HL-60/S4 treated with retinoic acid at 250 ng/mL for 4 days and 3 days (cell line): Measurements from ENCODE around the gene IGF2BP3.
"Not testable (repeated sequence)": the region's sequence is repeated elsewhere in the genome, so short reads cannot be mapped to it uniquely, and the experiment has no call there.

Experiments used
- in situ Hi-C: fragments of 300-500 bp; cut with MboI; formaldehyde crosslinking; loops from 2 replicates; pipeline ENCODE4 v1.7.0; 2022; ENCODE audit warnings: low sequenced_read_pairs

The IGF2BP3 gene

GRCh38 chr7:23343806-23344475 is 126.3 kb downstream of the IGF2BP3 start:
- in situ Hi-C loops, result no loop called here

GRCh38 chr7:23343102-23343501 is 127.2 kb downstream of the IGF2BP3 start:
- in situ Hi-C loops, result no loop called here

GRCh38 chr7:23341846-23342598 is 128.3 kb downstream of the IGF2BP3 start:
- in situ Hi-C loops, result no loop called here

- in situ Hi-C loops, result no loop called here
Observed at GRCh38 chr7:23338863-23339262, 131.4 kb downstream of the IGF2BP3 start.

- in situ Hi-C loops, result no loop called here
Observed at GRCh38 chr7:23338439-23338838, 131.9 kb downstream of the IGF2BP3 start.

- in situ Hi-C loops, result no loop called here
Observed at GRCh38 chr7:23337374-23337773, 132.9 kb downstream of the IGF2BP3 start.

GRCh38 chr7:23336799-23337283 is 133.4 kb downstream of the IGF2BP3 start:
- in situ Hi-C loops, result no loop called here

GRCh38 chr7:23336086-23336485 is 134.2 kb downstream of the IGF2BP3 start:
- in situ Hi-C loops, result no loop called here

GRCh38 chr7:23335621-23336020 is 134.7 kb downstream of the IGF2BP3 start:
- in situ Hi-C loops, result no loop called here

GRCh38 chr7:23335136-23335535 is 135.2 kb downstream of the IGF2BP3 start:
- in situ Hi-C loops, result no loop called here

- in situ Hi-C loops, result no loop called here
Observed at GRCh38 chr7:23334482-23335056, 135.7 kb downstream of the IGF2BP3 start.

GRCh38 chr7:23333671-23334246 is 136.5 kb downstream of the IGF2BP3 start:
- in situ Hi-C loops, result no loop called here

- in situ Hi-C loops, result no loop called here
Observed at GRCh38 chr7:23332910-23333612, 137.2 kb downstream of the IGF2BP3 start.

GRCh38 chr7:23332193-23332592 is 138.1 kb downstream of the IGF2BP3 start:
- in situ Hi-C loops, result no loop called here

GRCh38 chr7:23331132-23331531 is 139.2 kb downstream of the IGF2BP3 start:
- in situ Hi-C loops, result no loop called here

GRCh38 chr7:23315366-23315765 is 154.9 kb downstream of the IGF2BP3 start:
- in situ Hi-C loops, result no loop called here

- in situ Hi-C loops, result not testable (repeated sequence)
Observed at GRCh38 chr7:23312141-23312540, 158.2 kb downstream of the IGF2BP3 start.

GRCh38 chr7:23308754-23309153 is 161.5 kb downstream of the IGF2BP3 start:
- in situ Hi-C loops, result no loop called here

- in situ Hi-C loops, result no loop called here
Observed at GRCh38 chr7:23306936-23307521, 163.3 kb downstream of the IGF2BP3 start.

- in situ Hi-C loops, result loop anchor here (25.0 kb wide), 1 partner anchor 412 kb away; the partner anchor contains the start of gene STK31
Observed at GRCh38 chr7:23299770-23300300, 170.5 kb downstream of the IGF2BP3 start.
